ENCODE data around the gene CPA5.

DNA sequence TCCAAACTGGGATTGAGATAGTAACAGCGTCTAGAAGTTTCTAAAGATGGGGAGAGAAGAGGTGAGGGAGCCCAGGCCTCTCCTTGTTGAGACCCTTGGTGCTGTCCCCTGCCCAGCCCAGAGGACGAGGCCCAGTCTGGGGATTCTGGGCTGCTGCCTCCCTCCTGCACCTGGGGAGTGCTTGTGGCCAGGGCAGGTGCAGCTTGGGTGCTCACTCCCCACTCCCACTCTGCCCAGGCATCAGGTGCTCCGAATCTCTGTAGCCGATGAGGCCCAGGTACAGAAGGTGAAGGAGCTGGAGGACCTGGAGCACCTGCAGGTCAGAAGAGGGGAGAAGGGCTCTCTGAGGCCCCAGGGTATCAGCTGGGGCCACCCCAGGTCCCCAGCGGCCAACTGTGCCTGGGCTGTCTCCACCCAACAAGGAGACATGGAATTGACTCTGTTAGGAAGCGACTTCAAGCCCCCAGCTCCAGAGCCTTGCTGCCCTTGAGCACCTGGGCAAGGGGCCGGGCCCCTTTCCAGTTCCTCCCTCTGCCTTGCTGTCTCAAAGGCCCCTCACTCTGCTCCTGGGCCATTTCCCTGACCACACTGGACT, 36.3 kb downstream of the CPA5 start:
- TF ChIP-seq MAX (IDR thresholded peaks at IDR 0.05; ENCODE audit: insufficient read depth, insufficient read length) (no peak), POLR2A (IDR thresholded peaks at IDR 0.05; ENCODE audit: low read depth, low read length) (no peak), EZH2 (IDR thresholded peaks at IDR 0.05; ENCODE audit: borderline replicate concordance, low read depth, low read length, severe bottlenecking) (no peak), POLR2AphosphoS5 (IDR thresholded peaks at IDR 0.05; ENCODE audit: insufficient read depth, low read depth, low read length) (no peak), CTCF (IDR thresholded peaks at IDR 0.05; ENCODE audit: extremely low read depth in 1 of 2, insufficient read depth in 1 of 2, low read depth in 1 of 2, low read length in 2 of 2) (no peak), MYC (IDR thresholded peaks at IDR 0.05; ENCODE audit: low read depth, low read length) (no peak), FOS (IDR thresholded peaks at IDR 0.05; ENCODE audit: borderline replicate concordance, insufficient read depth, low read length) (no peak)
